Panc1 (cell line): ENCODE data around the gene SMAD1. TPM values are rescaled to one million over a fixed set of nuclear protein-coding genes. Genes with fewer than 3 reads are reported as not detected.

ENCODE experiments used
- ATAC-seq: fragments of 200-7000 bp; cut with Tn5 transposase; 2 replicates; pipeline ENCODE4 v1.9.1; 2020; ENCODE audit warnings: mild to moderate bottlenecking, moderate library complexity
- BruUV-seq: library from RNA; stranded (reverse); fragments of 400-500 nt; replicated peaks from 2 replicates; lab custom pipeline; 2021; lab: Mats Ljungman, UMichigan
- CTCF ChIA-PET: fragments of 300-600 bp; sonication (Branson Sonifier 250); formaldehyde crosslinking; loops from one replicate; lab custom pipeline; 2022; ENCODE audit warnings: antibody characterized with exemption; lab: Charles Lee
- POLR2A ChIA-PET: fragments of 300-600 bp; sonication (Branson Sonifier 250); formaldehyde crosslinking; loops from one replicate; lab custom pipeline; 2022; ENCODE audit warnings: antibody characterized with exemption; lab: Charles Lee
- DNase-seq: peaks from one replicate; pipeline ENCODE4 v3.0.0-alpha.2; 2010; ENCODE audit warnings: low read depth, low spot score
- H3K27ac ChIP-seq: 2 replicates; pipeline ENCODE4 v1.5.1; 2011; ENCODE audit warnings: mild to moderate bottlenecking, low read length, inconsistent platforms
- H3K27me3 ChIP-seq: fragments of 200-500 bp; sonication (Bioruptor generic); 2 replicates; pipeline ENCODE4 v1.6.0; 2014; ENCODE audit warnings: low read length, inconsistent platforms; ENCODE audit not compliant: control insufficient read depth, insufficient read depth
- H3K36me3 ChIP-seq: fragments of 200-500 bp; sonication (Bioruptor generic); 2 replicates; pipeline ENCODE4 v1.5.1; 2014; ENCODE audit warnings: inconsistent platforms, mild to moderate bottlenecking, low read length, moderate library complexity; ENCODE audit not compliant: control insufficient read depth, insufficient read depth
- H3K4me1 ChIP-seq: 2 replicates; pipeline ENCODE4 v1.5.1; 2011; ENCODE audit warnings: inconsistent platforms, mild to moderate bottlenecking, low read length, moderate library complexity; ENCODE audit not compliant: control insufficient read depth, insufficient read depth
- H3K4me3 ChIP-seq, 2 experiments: 2 replicates each; pipeline ENCODE4 v1.5.1; 2011 to 2012; ENCODE audit warnings: low read depth in 2 of 2, low read length in 2 of 2, mild to moderate bottlenecking in 2 of 2, inconsistent platforms in 1 of 2, moderate library complexity in 1 of 2
- H3K9me3 ChIP-seq: fragments of 200-500 bp; sonication (Bioruptor generic); 2 replicates; pipeline ENCODE4 v1.5.1; 2014; ENCODE audit warnings: low read depth, mild to moderate bottlenecking, inconsistent platforms, low read length, moderate library complexity; ENCODE audit not compliant: control insufficient read depth, insufficient read depth
- CTCF ChIP-seq: fragments of 450-650 bp; IDR thresholded peaks from 2 replicates; pipeline ENCODE4 v1.5.1; 2017; ENCODE audit warnings: mild to moderate bottlenecking
- POLR2AphosphoS5 ChIP-seq: IDR thresholded peaks from 2 replicates; pipeline ENCODE4 v1.6.1; 2012; ENCODE audit warnings: mild to moderate bottlenecking, low read depth, low read length, moderate library complexity
- REST ChIP-seq, 2 experiments: IDR thresholded peaks; 2 replicates each; pipeline ENCODE4 v1.6.1; 2011 to 2012; ENCODE audit warnings: low read depth in 2 of 2, control low read depth in 1 of 2, low read length in 1 of 2, mild to moderate bottlenecking in 1 of 2, moderate library complexity in 1 of 2; ENCODE audit not compliant: insufficient read depth in 1 of 2
- SIN3A ChIP-seq: IDR thresholded peaks from 2 replicates; pipeline ENCODE4 v1.6.1; 2012; ENCODE audit warnings: low read depth, mild to moderate bottlenecking, low read length, moderate library complexity, borderline replicate concordance; ENCODE audit not compliant: insufficient read depth
- TCF7L2 ChIP-seq: IDR thresholded peaks from 2 replicates; pipeline ENCODE4 v1.6.1; 2011; ENCODE audit warnings: mild to moderate bottlenecking, low read depth, low read length, inconsistent platforms
- in situ Hi-C: cut with HindIII; loops from 2 replicates; pipeline ENCODE4 v1.10.0; 2016; ENCODE audit warnings: low sequenced_read_pairs, low pct_unique_long_range_greater_than_20kb
- intact Hi-C: fragments of 100-400 bp; cut with micrococcal nuclease; formaldehyde crosslinking; loops from one replicate; pipeline ENCODE4 v1.10.0; 2022; ENCODE audit not compliant: unreplicated experiment
- total RNA-seq: library from RNA; stranded (reverse); gene quantifications from one replicate; pipeline ENCODE4 v1.2.1, GENCODE V29; 2021; ENCODE audit not compliant: unreplicated experiment

The SMAD1 gene
- total RNA-seq, 1 experiment from 2014 or later = 24.1 TPM

- CTCF ChIA-PET = no interaction called here
- intact Hi-C loops = no loop called here
Measured at GRCh38 chr4:145513020-145513621, 31.5 kb downstream of the SMAD1 start.

GRCh38 chr4:145520172-145520571 lies 38.5 kb downstream of the SMAD1 start:
- ChIA-PET POLR2A (no interaction called here), CTCF (no interaction called here)
- DNase-seq (no peak), ATAC-seq (no peak)
- Histone ChIP-seq H3K27ac (no peak overlapping the region), H3K9me3 (no peaks in the 10 kb centered on the region), H3K27me3 (no peaks in the 10 kb centered on the region), H3K36me3 (no peaks in the 10 kb centered on the region), H3K4me3 (no peak overlapping the region), H3K4me1 (no peaks in the 10 kb centered on the region)
- in situ Hi-C loops (no loop called here), intact Hi-C loops (no loop called here)
- no TSS peak for BruUV-seq
- TF ChIP-seq TCF7L2 = no peak
- TF ChIP-seq POLR2AphosphoS5 = no peak
- no peak for TF ChIP-seq SIN3A
- no peak for TF ChIP-seq CTCF
- no peak for TF ChIP-seq REST (IDR thresholded peaks at IDR 0.05; ENCODE audit: insufficient read depth in 1 of 2, low read depth in 2 of 2, low read length in 1 of 2)

More at GRCh38 chr4:145513020-145513621, 31.5 kb downstream of the SMAD1 start:
- H3K27ac ChIP-seq = no peak overlapping the region
- H3K9me3 ChIP-seq = peaks cover 18% of the 10 kb centered on the region; the same call in 1 of the 2 replicates
- no peak overlapping the region for H3K4me3 ChIP-seq
- TF ChIP-seq TCF7L2 (no peak), POLR2AphosphoS5 (no peak), REST (IDR thresholded peaks at IDR 0.05; ENCODE audit: insufficient read depth in 1 of 2, low read depth in 2 of 2, low read length in 1 of 2) (no peak), SIN3A (no peak), CTCF (no peak)
- H3K36me3 ChIP-seq = no peaks in the 10 kb centered on the region
- H3K27me3 ChIP-seq = no peaks in the 10 kb centered on the region
- in situ Hi-C loops = no loop called here
- DNase-seq (no peak), ATAC-seq (no peak)
- POLR2A ChIA-PET = no interaction called here
- no TSS peak for BruUV-seq
- H3K4me1 ChIP-seq = no peaks in the 10 kb centered on the region; the same call in 1 of the 2 replicates
